Common myeloid progenitor, CD34-positive (primary cell): ENCODE results near the gene SLC2A1.

Source experiments
- CTCF ChIA-PET: fragments of 350-600 bp; sonication (Branson Sonifier 250); formaldehyde crosslinking; loops from one replicate; lab custom pipeline; 2021; ENCODE audit warnings: antibody characterized with exemption; lab: Charles Lee
- POLR2A ChIA-PET: fragments of 350-600 bp; sonication (Branson Sonifier 250); formaldehyde crosslinking; loops from one replicate; lab custom pipeline; 2021; ENCODE audit warnings: antibody characterized with exemption; lab: Charles Lee
- DNase-seq, 3 donors: peaks; one replicate each; pipeline versions ENCODE4 v3.0.0 to v3.0.0-alpha.2; 2013
- H3K27ac ChIP-seq, 2 experiments: 1 replicate in 1 of 2; 2 replicates in 1 of 2; pipeline ENCODE4 v1.7.0; 2013; ENCODE audit warnings: inconsistent platforms in 2 of 2, low read length in 2 of 2, mild to moderate bottlenecking in 2 of 2, low read depth in 1 of 2, moderate library complexity in 1 of 2; ENCODE audit not compliant: severe bottlenecking in 2 of 2, insufficient read depth in 1 of 2, poor library complexity in 1 of 2
- H3K27me3 ChIP-seq, 5 experiments: replicated peaks in 2 of 5; 1 replicate in 3 of 5; 2 replicates in 2 of 5; pipeline versions ENCODE4 v1.6.1 to v1.7.0; 2013; ENCODE audit warnings: low read length in 4 of 5, mild to moderate bottlenecking in 2 of 5, moderate library complexity in 2 of 5, inconsistent platforms in 1 of 5; ENCODE audit not compliant: insufficient read depth in 5 of 5, control insufficient read depth in 4 of 5
- H3K36me3 ChIP-seq, 4 experiments: 1 replicate in 2 of 4; 2 replicates in 2 of 4; pipeline versions ENCODE4 v1.6.1 to v1.7.0; 2013; ENCODE audit warnings: low read length in 3 of 4, control low read depth in 1 of 4, mild to moderate bottlenecking in 1 of 4; ENCODE audit not compliant: control insufficient read depth in 4 of 4, insufficient read depth in 4 of 4
- H3K4me1 ChIP-seq, 4 experiments: 1 replicate in 3 of 4; 2 replicates in 1 of 4; pipeline versions ENCODE4 v1.6.1 to v1.7.1; 2013; ENCODE audit warnings: low read length in 3 of 4, mild to moderate bottlenecking in 3 of 4, control low read depth in 1 of 4, inconsistent platforms in 1 of 4, moderate library complexity in 1 of 4; ENCODE audit not compliant: control insufficient read depth in 4 of 4, insufficient read depth in 4 of 4; ENCODE audit errors: control extremely low read depth in 1 of 4
- H3K4me3 ChIP-seq, 7 experiments: 1 replicate in 4 of 7; 2 replicates in 3 of 7; pipeline versions ENCODE4 v1.5.1 to v1.7.0; 2013; ENCODE audit warnings: mild to moderate bottlenecking in 7 of 7, low read length in 6 of 7, moderate library complexity in 6 of 7, inconsistent platforms in 2 of 7, low read depth in 2 of 7, control low read depth in 1 of 7; ENCODE audit not compliant: insufficient read depth in 4 of 7, control insufficient read depth in 1 of 7; ENCODE audit errors: extremely low read depth in 1 of 7
- H3K9me3 ChIP-seq, 5 experiments: 1 replicate in 4 of 5; 2 replicates in 1 of 5; pipeline versions ENCODE4 v1.6.1 to v1.7.1; 2013; ENCODE audit warnings: low read length in 4 of 5, mild to moderate bottlenecking in 2 of 5, inconsistent platforms in 1 of 5, low read depth in 1 of 5, moderate library complexity in 1 of 5; ENCODE audit not compliant: control insufficient read depth in 4 of 5, insufficient read depth in 2 of 5; ENCODE audit errors: control extremely low read depth in 1 of 5
- WGBS: methylation state at CpG from one replicate; pipeline ENCODE4 v1.1.5; 2013; ENCODE audit not compliant: insufficient coverage; 5-methylcytosine and 5-hydroxymethylcytosine counted together

The SLC2A1 gene

DNA sequence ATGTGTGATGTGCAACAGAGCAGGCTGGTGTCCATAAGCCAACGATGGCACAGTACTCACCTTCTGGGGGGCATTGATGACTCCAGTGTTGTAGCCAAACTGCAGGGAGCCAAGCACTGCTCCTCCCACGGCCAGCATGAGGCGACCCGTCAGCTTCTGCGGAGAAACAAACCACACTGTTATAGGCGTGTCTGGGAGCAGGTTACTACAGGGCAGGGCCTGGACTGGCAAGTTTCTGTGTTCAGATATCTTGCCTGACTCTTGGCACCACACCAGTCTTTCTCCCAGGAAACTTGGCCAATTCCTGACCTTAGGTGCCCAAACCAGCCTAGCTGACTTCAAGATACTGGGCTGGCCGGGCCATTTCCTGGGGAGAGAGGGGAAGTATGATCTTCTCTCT, 15.5 kb downstream of the SLC2A1 start:
- WGBS = 41% methylated on average over 6 of the region's 7 CpGs
- no peaks in the 10 kb centered on the region for H3K9me3 ChIP-seq
- ChIA-PET POLR2A (interaction anchor here (1.1 kb wide), 1 partner anchor 10 kb away, joined by 3 read pairs; no protein-coding TSS in a partner anchor), CTCF (interaction anchor here (1.2 to 3.7 kb wide), 5 partner anchors 9 to 131 kb away, joined by 3 to 10 read pairs (median 4); no protein-coding TSS in a partner anchor)
- no peak overlapping the region for H3K4me3 ChIP-seq
- H3K27ac ChIP-seq = no peak overlapping the region
- peaks cover 4 to 83% (median 69%) of the 10 kb centered on the region in 4 experiments for H3K4me1 ChIP-seq
- peaks cover 0 to 61% (median 7%) of the 10 kb centered on the region in 4 experiments for H3K36me3 ChIP-seq
- no peaks in the 10 kb centered on the region for H3K27me3 ChIP-seq
- DNase-seq = peak in 2 of 3 donors; percentile 59 to 61

DNA sequence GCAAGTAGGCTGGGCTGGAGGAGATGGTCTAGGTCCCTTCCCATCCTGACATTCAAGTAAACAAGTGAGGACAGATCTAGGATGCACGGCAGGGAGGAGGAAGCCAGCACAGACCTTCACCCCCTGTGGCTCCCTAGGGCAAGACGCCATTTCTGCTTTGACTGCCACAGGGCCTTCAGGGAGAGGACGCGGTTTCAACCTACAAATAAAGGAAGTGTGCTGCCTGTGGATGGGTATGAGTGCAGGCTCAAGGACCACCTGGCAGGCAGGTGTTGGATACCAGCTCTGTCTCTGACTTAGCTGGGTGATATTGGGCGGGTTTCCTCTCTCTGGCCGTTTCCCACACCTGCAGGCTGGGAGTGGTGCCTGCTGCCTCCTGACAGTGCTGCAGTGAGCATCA, 16.2 kb downstream of the SLC2A1 start:
- peak in 2 of 3 donors; percentile 33 to 49 for DNase-seq
- Histone ChIP-seq H3K27ac (no peak overlapping the region), H3K36me3 (peaks cover 0 to 61% (median 7%) of the 10 kb centered on the region in 4 experiments), H3K4me1 (peaks cover 4 to 84% (median 75%) of the 10 kb centered on the region in 4 experiments), H3K4me3 (no peak overlapping the region), H3K27me3 (no peaks in the 10 kb centered on the region), H3K9me3 (no peaks in the 10 kb centered on the region)
- ChIA-PET POLR2A (interaction anchor here (1.1 kb wide), 1 partner anchor 11 kb away, joined by 3 read pairs; no protein-coding TSS in a partner anchor), CTCF (interaction anchor here (1.2 to 3.7 kb wide), 6 partner anchors 10 to 131 kb away, joined by 3 to 11 read pairs (median 4); no protein-coding TSS in a partner anchor)
- 73% methylated on average over 4 of the region's 6 CpGs for WGBS

DNA sequence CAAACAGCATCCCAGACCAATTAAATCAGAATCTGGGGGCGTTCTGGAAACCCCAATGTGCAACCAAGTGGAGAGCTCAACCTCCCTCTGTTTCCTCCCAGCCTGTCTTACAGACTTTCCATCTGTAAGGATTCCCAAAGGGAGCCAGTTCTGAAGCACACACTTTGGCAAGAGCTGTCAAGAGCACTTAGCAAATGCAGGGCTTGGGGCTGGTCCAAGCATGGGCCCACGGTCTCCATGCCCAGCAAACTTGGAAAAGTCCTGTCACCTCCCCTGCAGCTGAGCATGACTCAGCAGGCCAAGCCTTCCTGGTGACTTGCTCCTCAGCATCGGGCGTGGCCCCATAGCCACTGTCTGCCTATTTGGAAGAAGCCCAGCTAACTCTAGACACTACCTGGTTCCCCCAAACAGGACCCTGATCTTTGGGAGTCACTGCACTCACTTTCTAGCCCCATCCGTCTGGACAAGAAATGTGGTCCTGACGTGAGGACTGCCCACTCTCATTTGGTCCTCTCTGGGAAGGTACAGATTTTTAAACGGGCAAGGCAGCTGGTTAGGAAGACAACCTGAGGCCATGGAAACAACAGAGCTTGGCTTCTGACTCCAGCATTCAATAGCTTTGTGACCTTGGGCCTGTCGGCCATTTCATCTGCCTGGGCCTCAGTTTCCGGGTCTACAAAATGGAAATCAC, 16.9 kb downstream of the SLC2A1 start:
- H3K9me3 ChIP-seq = no peaks in the 10 kb centered on the region
- H3K27me3 ChIP-seq = no peaks in the 10 kb centered on the region
- 64% methylated on average over 9 of the region's 9 CpGs for WGBS
- H3K27ac ChIP-seq = no peak overlapping the region
- peak in 2 of 3 donors; percentile 55 to 63 for DNase-seq
- POLR2A ChIA-PET = interaction anchor here (1.0 kb wide), 1 partner anchor 12 kb away, joined by 3 read pairs; no protein-coding TSS in a partner anchor
- no peak overlapping the region for H3K4me3 ChIP-seq
- peaks cover 4 to 86% (median 78%) of the 10 kb centered on the region in 4 experiments for H3K4me1 ChIP-seq
- peaks cover 0 to 62% (median 9%) of the 10 kb centered on the region in 4 experiments for H3K36me3 ChIP-seq
- CTCF ChIA-PET = interaction anchor here (1.2 to 3.7 kb wide), 8 partner anchors 8 to 132 kb away, joined by 3 to 11 read pairs (median 5); no protein-coding TSS in a partner anchor

DNA sequence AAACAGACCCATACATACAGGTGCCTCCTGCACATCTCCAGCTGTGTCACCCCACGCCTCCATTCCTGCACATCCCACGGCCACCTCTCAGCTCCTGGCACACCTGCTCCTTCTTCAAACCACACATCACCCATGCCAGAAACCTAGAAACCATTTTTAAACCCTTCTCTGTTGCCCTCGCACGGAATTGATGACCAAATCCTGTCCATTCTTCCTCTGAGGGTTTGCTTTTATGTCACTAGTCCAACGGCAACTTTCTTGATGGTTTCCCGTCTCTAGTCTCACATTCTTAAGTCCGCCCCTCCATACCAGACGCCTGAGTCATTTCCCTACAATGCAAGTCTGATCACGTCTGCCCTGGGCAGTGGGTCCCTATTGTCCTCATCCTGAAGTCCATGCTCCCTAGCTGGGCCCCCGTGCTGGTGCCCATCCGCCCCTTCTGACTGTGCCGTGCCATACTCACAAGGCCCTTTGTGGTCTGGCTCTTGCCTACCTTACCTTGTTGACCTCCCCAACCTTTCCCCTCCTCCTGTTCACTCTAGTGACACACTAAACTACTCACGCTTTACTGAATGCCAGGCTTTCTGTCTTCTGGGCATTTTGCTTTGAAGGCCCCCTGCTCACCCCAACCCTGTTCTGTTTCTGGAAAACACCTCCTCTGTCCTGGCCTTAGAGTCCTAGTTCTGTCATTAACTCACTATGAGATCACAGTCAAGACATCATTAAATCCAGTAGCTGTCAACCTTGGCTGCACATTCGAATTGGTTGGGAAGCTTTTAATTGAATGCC, 17.6 kb downstream of the SLC2A1 start:
- CTCF ChIA-PET = interaction anchor here (1.3 to 3.7 kb wide), 5 partner anchors 9 to 21 kb away, joined by 4 to 11 read pairs (median 7); no protein-coding TSS in a partner anchor
- Histone ChIP-seq H3K4me1 (peaks cover 4 to 86% (median 78%) of the 10 kb centered on the region in 4 experiments), H3K9me3 (no peaks in the 10 kb centered on the region), H3K36me3 (peaks cover 0 to 64% (median 9%) of the 10 kb centered on the region in 4 experiments), H3K4me3 (no peak overlapping the region), H3K27ac (peak overlapping the region in 1 of 2 experiments; percentile 6), H3K27me3 (no peaks in the 10 kb centered on the region)
- POLR2A ChIA-PET = interaction anchor here (1.0 kb wide), 1 partner anchor 13 kb away, joined by 3 read pairs; no protein-coding TSS in a partner anchor
- peak in 2 of 3 donors; percentile 40 to 52 for DNase-seq
- 84% methylated on average over 14 of the region's 14 CpGs for WGBS

DNA sequence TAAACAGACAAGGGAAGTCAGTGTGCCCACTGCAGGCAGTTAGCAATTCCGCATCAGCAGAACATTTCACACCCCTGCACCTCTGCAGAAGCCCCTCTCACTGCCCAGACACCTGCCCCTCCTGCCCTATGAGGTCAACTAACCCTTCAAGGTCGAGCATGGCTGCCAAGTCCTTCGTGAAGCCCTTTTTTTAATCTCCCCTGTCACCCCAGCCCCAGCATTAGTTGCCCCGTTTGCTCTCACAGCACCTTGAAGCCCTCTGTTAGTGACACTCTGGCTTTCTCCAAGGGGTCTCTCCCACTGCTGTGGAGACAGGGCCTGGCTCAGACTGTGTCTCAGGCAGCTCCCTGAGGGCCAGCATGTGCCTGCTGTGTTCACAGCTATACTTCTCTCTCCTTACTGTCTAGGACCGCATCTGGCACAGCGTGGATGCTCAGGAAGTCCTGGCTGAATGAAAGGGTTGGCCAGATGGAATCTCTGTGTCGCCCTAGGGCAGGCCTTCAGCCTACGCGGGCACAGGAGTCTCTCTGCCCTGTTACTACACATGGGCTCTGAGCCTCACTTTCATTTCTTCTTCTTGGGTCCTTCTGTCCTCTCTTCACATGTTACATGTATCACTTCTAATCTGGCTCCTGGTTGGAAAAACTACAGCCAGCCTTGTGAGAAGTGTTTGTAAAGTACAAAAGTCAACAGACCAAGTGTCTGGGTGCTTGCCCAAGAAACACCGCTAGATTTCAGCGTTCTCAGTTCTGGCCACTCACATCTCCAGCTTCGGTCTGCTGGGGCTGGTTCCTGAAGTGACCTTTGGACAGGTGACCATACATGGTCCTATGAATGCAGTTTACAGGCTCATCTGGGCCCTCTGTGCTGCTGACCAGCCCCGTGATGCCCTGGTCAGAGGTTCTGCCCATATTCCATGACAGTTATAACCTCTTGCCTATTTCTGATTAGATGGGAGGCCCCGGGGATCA, 19.7 kb downstream of the SLC2A1 start:
- CTCF ChIA-PET = interaction anchor here (1.5 to 2.2 kb wide), 4 partner anchors 9 to 135 kb away, joined by 4 to 6 read pairs (median 5); no protein-coding TSS in a partner anchor
- H3K4me1 ChIP-seq = peaks cover 2 to 86% (median 75%) of the 10 kb centered on the region in 4 experiments
- DNase-seq = no peak
- peak overlapping the region in 1 of 2 experiments; percentile 43 for H3K27ac ChIP-seq
- 89% methylated on average over 7 of the region's 14 CpGs for WGBS
- H3K9me3 ChIP-seq = no peaks in the 10 kb centered on the region
- H3K36me3 ChIP-seq = peaks cover 0 to 76% (median 9%) of the 10 kb centered on the region in 4 experiments
- POLR2A ChIA-PET = no interaction called here
- no peak overlapping the region for H3K4me3 ChIP-seq
- no peaks in the 10 kb centered on the region for H3K27me3 ChIP-seq
